Fibroblast of villous mesenchyme (primary cell): Measurements from ENCODE around the gene PLEKHO2. TPM values are rescaled to one million over a fixed set of nuclear protein-coding genes. Genes with fewer than 3 reads are reported as not detected.

Source experiments
- DNase-seq: peaks from one replicate; pipeline ENCODE4 v3.0.0-alpha.2; 2010; ENCODE audit warnings: low read depth
- H3K4me3 ChIP-seq: 2 replicates; pipeline ENCODE4 v1.5.1; 2011; ENCODE audit warnings: low read depth, mild to moderate bottlenecking, low read length
- CTCF ChIP-seq: IDR thresholded peaks from 2 replicates; pipeline ENCODE4 v1.5.1; 2012; ENCODE audit warnings: low read depth, mild to moderate bottlenecking, low read length; ENCODE audit not compliant: insufficient read depth
- total RNA-seq: library from RNA; depleted of rRNA; stranded (reverse); fragments of >200 nt; gene quantifications from 2 replicates; pipeline ENCODE4 v1.2.3, GENCODE V29; 2012

The PLEKHO2 gene
- total RNA-seq, 1 donor = 48.8 TPM

- TF ChIP-seq CTCF = no peak
- DNase-seq = peak; percentile 28
- peak overlapping the region; percentile 37 for H3K4me3 ChIP-seq
These were observed 5.6 kb upstream of the PLEKHO2 start for GRCh38 chr15:64836023-64836536.

- no peak for DNase-seq
- TF ChIP-seq CTCF = no peak
- no peak overlapping the region for H3K4me3 ChIP-seq
These were observed 4.2 kb upstream of the PLEKHO2 start for GRCh38 chr15:64837502-64837901.

GRCh38 chr15:64841060-64841343 lies 713 bp upstream of the PLEKHO2 start:
- no peak for TF ChIP-seq CTCF
- peak overlapping the region; percentile 67 for H3K4me3 ChIP-seq
- DNase-seq = no peak

- peak overlapping the region; percentile 98 for H3K4me3 ChIP-seq
- peak; percentile 42 for DNase-seq
- no peak for TF ChIP-seq CTCF
These were observed 603 bp downstream of the PLEKHO2 start for GRCh38 chr15:64842096-64842939.

GRCh38 chr15:64842986-64843561 lies 1.4 kb downstream of the PLEKHO2 start:
- no peak for TF ChIP-seq CTCF
- peak overlapping the region; percentile 98 for H3K4me3 ChIP-seq
- DNase-seq = peak; percentile 79

GRCh38 chr15:64843991-64844390 lies 2.3 kb downstream of the PLEKHO2 start:
- no peak for DNase-seq
- TF ChIP-seq CTCF = no peak
- H3K4me3 ChIP-seq = peak overlapping the region; percentile 98
